ENCODE measurements around the gene ZNF709. TPM values are rescaled to one million over a fixed set of nuclear protein-coding genes. Genes with fewer than 3 reads are reported as not detected.
"Not testable (repeated sequence)": the region's sequence is repeated elsewhere in the genome, so short reads cannot be mapped to it uniquely, and the experiment has no call there.

ZNF709 gene
- total RNA-seq, 1 donor from 2014 or later: 7.9 TPM

DNA sequence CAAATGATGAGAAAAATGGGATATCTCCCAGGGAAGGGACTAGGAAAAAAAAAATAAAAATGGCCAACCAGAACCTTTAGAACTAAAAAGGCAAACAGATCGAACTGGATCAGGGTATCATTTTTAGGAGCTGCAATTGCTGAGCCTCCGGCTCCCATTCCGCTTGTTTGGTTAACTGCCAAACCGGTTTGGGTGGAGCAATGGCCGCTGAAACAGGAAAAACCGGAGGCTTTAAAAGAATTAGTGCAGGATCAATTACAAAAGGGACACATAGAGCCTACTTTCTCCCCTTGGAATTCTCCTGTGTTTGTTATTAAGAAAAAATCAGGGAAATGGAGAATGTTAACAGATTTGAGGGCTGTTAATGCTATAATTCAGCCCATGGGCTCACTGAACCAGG lies 31.1 kb downstream of the ZNF709 start:
- DNase-seq (ENCODE audit: low spot score): peak; percentile 13

DNA sequence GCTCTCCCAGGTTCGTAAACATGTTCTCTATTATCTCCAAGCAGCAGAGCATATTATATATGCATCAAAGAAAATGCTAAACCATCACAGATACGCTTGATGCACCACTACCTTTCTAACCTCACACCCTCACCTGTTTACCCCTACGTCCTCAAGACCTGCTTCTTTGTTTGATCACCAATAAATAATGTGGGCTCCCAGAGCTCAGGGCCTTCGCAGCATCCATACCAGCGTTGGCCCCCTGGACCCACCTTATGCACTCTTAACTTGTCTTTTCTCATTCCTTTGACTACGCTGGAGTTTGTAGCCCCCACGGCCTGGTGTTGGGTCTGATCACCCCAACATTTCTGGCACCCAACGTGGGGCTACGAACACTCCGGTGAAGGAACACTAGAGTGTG lies 33.8 kb downstream of the ZNF709 start:
- DNase-seq (ENCODE audit: low spot score): no peak

DNA sequence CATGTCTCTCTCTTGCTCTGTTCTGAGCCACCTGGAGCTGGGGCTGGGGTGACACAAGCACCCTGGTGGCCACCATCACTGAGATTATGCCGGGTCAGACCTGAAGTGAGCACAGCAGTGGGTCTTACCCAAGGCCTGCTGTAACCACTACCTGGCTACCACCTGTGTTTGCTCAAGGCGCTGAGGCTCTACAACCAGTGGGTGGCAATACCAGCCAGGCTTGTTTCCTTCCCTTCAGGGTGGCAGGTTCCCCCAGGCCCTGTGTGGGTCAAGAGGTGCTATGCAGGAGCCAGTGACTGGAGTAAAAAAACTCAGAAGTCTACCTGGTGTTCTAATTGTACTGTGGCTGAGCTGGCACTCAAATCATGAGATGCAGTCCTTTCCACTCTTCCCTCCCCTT lies 35.8 kb downstream of the ZNF709 start:
- no peak for DNase-seq (ENCODE audit: low spot score)

DNA sequence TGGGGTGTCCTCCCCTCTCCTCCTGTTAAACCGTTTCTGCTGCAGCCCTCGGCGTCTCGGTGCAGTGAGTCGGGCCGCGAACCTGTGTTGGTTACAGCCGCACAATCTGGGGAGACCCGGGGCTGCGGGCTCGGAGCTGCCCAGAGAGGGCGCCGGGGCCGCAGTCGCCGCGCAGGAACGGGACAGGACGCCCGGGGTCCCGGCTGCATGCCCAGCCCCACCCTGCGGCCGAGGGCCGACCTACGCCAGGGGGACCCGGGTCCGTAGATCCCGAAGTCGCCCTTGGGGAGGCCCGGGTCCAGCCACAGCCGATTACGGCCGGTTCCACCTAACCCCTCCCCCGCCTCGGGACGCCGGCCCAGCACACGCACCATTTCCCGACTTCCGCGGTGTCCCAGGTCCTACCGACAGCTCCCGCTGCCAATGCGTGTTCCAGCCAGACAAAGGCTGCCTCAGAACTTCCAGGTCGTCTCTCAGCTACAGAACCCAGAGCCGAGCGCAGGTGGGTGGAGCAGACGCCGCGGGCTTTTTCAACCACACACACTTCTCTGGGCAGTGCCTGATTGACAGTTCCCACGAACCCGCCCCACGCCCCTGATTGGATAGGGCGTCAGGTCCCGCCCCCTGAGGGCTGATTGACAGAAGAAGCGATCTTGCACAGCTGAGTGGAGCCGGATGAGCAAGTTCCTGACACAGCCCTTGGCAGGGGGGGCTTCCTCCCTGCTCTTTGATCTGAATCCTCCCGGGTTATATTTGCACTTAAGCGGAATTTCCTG lies 43.9 kb downstream of the ZNF709 start, which contains the start of gene ZNF443:
ZNF443 (minus strand) TSS at position 481 of the 776 bp plus-strand sequence; CDS start at position 374, 107 bp downstream.
- peak; percentile 99 for DNase-seq (ENCODE audit: low spot score)

DNA sequence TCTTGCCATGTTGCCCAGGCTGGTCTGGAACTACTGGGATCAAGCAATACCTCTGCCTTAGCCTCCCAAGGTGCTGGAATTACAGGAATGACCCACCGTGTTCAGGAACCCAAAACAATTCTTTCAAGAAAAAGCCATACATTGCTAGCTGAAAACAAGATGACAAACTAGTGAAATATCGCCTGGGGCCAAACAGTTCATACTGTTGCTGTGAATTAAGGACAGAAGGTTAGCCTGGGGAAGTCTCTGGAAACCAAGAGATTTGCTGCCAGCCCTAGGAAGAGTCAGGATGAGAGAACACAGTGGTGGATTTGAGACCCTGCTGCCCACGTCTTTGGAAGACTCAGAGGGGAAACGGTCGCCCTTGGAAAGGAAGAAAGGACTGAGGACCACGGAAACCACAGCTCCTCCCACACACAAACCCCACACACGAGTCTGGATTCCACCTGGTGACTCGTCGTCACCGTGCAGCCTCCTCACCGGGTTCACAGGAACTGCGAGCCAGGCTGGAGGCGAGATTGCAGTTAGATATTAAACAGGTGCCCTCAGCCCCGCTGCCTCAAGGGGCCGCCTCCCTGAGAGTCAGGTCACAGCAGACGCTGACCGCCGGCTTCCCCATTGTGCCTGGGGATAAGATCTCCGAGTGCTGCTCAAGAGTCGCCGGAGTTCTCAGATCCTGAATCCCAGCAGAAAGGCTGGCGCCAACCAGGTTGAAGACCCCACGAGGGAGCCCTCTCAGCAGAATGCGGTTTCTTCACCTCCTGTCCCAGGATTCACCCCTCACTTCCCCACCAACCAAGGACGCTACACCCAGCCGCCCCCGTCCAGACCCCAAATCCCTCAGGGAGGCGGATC lies 44.7 kb downstream of the ZNF709 start:
- peak; percentile 2 for DNase-seq (ENCODE audit: low spot score)

DNA sequence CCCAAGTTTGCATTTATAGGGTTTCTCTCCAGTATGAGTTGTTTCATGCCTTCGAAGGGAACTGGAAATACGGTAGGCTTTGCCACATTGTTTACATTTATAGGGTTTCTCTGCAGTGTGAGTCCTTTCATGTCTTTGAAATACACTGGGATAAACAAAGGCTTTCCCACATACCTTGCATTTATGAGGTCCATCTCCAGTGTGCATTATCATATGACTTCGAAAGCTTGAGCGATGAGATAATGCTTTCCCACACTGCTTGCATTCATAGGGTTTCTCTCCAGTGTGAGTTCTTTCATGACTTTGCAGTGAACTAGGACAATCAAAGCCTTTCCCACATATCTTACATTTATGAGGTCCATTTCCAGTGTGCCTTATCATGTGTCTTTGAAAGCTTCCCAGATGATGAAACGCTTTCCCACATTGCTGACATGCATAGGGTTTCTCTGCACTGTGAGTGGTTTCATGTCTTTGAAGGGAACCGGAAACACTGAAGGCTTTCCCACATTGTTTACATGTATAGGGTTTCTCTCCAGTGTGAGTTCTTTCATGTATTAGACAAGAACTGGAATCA lies 53.8 kb downstream of the ZNF709 start:
- DNase-seq (ENCODE audit: low spot score): not testable (repeated sequence)

DNA sequence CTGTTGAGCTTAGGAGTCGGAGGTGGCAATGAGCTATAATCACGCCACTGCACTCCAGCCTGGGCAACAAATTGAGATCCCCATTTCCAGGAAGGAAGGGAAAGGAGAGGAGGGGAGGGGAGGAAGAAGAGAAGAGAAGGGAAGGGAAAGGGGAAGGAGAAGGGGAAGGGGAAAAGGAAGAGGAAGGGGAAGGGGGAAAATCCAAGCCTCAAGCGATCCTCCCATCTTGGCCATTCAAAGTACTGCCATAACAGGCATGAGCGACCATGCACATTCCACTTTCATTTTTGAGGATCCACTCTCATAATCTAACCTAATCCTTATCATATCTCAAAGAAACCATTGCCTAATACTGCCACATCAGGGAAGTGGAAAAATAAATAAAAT lies 58.7 kb downstream of the ZNF709 start:
- no peak for DNase-seq (ENCODE audit: low spot score)

DNA sequence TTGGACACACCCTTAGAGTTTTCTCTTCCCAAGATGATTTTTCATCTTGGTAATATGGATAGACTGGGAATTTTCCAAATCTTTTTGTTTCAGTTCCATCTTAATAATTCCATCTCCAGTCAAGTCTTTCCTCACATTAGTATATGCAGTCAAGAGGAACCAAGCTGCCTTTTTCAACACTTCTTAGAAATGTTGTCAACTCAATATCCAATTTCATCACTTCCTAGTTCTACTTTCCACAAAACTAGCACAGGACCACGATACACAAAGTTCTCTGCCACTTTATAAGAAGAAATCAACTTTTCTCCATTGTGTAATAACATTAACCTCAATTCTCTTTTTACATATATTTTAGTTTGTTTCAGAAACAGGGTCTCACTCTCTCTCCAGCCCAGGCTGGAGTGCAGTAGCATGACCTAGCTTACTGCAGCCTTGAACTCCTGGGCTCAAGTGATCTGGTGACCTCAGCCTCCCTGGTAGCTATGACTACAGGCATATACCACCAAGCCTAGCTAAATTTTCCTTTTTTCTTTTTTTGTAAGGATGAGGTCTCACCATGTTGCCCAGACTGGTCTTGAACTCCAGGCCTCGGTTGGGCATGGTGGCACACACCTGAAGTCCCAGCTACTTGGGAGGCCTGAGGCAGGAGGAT lies 59.3 kb downstream of the ZNF709 start:
- no peak for DNase-seq (ENCODE audit: low spot score)

DNA sequence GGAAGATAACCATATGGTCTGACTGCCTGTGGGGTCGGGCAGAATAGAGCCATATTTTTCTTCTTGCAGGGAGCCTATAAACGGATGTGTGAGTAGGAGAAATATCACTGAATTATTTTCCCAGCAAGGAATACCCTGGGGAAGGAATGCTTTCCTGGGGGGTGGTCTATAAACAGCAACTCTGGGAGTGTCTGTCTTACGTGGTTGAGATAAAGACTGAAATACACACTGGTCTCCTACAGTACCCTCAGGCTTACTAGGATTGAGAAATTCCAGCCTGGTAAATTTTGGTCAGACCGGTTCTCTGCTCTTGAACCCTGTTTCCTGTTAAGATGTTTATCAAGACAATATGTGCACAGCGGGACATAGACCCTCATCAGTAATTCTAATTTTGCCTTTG lies 67.3 kb downstream of the ZNF709 start:
- not testable (repeated sequence) for DNase-seq (ENCODE audit: low spot score)

DNA sequence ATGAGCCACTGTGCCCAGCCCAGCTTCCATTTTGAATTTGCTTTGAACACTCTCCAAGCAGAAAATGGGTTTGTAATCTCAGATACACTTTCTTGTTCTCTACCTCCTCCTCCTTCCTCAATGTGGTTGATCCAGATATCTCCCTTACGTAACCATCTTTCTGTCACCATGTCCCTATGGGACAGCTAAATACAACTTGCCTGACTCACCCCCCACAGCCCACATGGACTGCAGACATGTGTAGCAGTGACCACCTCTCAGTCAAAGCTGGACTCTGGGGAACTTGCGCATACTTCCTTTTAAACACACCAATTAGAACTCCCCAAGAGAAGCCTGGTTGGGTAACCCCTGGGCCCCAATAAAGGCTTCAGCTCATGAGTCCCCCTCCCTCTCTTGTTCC lies 72.7 kb downstream of the ZNF709 start:
- DNase-seq (ENCODE audit: low spot score): no peak

Other genes starting within 250 kb of the ZNF709 start
- 11.1 TPM for gene ZNF44, start 189.9 kb downstream of the ZNF709 start, total RNA-seq (ENCODE audit: insufficient read depth, low replicate concordance)
- gene ZNF563, start 151.2 kb downstream of the ZNF709 start, total RNA-seq (ENCODE audit: insufficient read depth, low replicate concordance): 8.2 TPM
- gene ZNF442, start 119.1 kb downstream of the ZNF709 start, total RNA-seq (ENCODE audit: insufficient read depth, low replicate concordance): 10.6 TPM
- 10.4 TPM for gene ZNF799, start 83.5 kb downstream of the ZNF709 start, total RNA-seq (ENCODE audit: insufficient read depth, low replicate concordance)
- 9.1 TPM for gene ZNF443, start 43.8 kb downstream of the ZNF709 start, total RNA-seq (ENCODE audit: insufficient read depth, low replicate concordance)
- gene ZNF564, start 66.7 kb upstream of the ZNF709 start, total RNA-seq (ENCODE audit: insufficient read depth, low replicate concordance): 26.5 TPM
- 4.1 TPM for gene ZNF490, start 126.0 kb upstream of the ZNF709 start, total RNA-seq (ENCODE audit: insufficient read depth, low replicate concordance)
- gene ZNF791, start 126.1 kb upstream of the ZNF709 start, total RNA-seq (ENCODE audit: insufficient read depth, low replicate concordance): 19.0 TPM
- gene MAN2B1, start 181.9 kb upstream of the ZNF709 start, total RNA-seq (ENCODE audit: insufficient read depth, low replicate concordance): 22.1 TPM
- gene WDR83, start 182.0 kb upstream of the ZNF709 start, total RNA-seq (ENCODE audit: insufficient read depth, low replicate concordance): 24.8 TPM
- gene DHPS, start 197.1 kb upstream of the ZNF709 start, total RNA-seq (ENCODE audit: insufficient read depth, low replicate concordance): 36.4 TPM
- gene GNG14, start 203.2 kb upstream of the ZNF709 start, total RNA-seq (ENCODE audit: insufficient read depth, low replicate concordance): not detected
- gene FBXW9, start 211.8 kb upstream of the ZNF709 start, total RNA-seq (ENCODE audit: insufficient read depth, low replicate concordance): not detected
- gene TNPO2, start 239.1 kb upstream of the ZNF709 start, total RNA-seq (ENCODE audit: insufficient read depth, low replicate concordance): 18.5 TPM
- gene TRIR, start 249.9 kb upstream of the ZNF709 start, total RNA-seq (ENCODE audit: insufficient read depth, low replicate concordance): 116 TPM